Retina (tissue), 1 donor: ENCODE measurements around the gene PIP5K1B.

Experiments
- DNase-seq: peaks from one replicate; pipeline ENCODE4 v3.0.0-alpha.2; 2016

Gene PIP5K1B

DNA sequence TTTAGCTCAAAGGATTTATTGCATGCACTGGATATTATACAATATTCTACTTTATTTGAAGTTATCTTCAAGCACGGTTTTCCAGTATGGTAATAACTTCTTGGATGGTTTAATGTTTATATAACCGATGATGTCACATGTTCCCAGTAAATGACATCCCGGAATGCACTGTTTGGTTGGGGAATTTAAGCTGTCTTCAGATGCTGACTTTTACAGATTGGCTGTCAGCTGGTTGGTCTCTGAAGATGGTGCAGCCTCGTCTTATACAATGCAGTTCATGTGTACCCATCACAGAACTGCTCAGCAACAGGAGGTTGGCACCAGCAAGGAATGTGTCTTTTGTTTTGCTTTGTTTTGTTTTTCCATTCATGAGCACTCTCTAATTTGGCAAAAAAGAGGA, 165.0 kb downstream of the PIP5K1B start:
- no peak for DNase-seq

GRCh38 chr9:68871236-68871635, 166.2 kb downstream of the PIP5K1B start:
- no peak for DNase-seq

GRCh38 chr9:68872026-68872501, 167.0 kb downstream of the PIP5K1B start:
- DNase-seq: peak; percentile 87

DNA sequence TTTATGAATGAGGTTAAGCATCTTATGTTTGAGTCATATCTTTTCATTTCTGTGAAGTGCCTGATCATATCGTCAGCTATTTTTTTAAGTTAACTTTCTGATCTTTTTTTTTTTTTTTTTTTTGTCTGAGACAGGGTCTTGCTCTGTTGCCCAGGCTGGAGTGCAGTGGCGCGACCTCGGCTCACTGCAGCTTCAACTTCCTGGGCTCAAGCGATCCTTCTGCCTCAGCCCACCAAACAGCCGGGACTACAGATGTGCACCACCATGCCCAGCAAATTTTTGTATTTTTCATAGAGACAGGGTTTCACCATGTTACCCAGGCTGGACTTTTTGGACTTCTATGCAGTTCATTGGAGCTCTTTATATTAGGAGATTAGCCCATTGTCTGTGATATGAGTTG, 168.1 kb downstream of the PIP5K1B start:
- no peak for DNase-seq

DNA sequence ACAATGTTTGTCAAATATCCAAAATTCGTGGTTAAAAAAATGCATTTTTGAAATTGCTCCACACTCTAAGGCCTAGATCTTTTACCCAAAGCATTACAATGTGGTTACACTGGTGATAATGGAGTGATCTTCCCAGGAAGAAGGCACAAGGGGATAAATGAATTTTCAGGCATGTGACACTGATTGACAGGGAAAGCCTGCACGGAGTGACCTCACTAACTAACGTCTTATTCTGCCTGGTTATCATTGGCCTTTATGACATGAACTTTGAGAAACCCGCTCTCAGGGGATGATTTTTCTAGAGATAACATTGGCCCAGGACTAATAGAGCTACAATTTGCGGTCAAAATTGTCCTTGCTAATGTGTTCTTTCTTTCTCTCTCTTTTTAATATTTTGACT, 171.2 kb downstream of the PIP5K1B start:
- peak; percentile 44 for DNase-seq

GRCh38 chr9:68876681-68877080, 171.6 kb downstream of the PIP5K1B start:
- no peak for DNase-seq

- no peak for DNase-seq
Measured at GRCh38 chr9:68877219-68877618, 172.2 kb downstream of the PIP5K1B start.

DNA sequence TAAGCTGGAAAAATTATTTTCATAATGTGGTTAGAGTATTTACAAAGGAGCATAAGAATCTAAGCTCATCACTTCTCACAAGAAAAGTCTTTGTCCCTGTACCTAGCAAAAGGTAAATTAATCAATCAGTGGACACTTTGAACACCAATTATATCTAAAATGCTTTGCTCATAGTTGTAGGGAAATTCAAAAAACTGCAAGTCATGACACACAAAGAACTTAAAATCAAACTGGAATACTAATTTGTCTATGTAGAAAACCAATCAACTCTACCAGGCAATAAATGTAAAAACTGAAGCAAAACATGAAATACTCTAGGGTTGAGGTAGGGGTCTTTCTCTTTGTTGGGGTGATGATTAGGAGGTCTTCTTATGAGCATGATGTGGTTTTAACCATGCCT, 173.4 kb downstream of the PIP5K1B start:
- no peak for DNase-seq

DNA sequence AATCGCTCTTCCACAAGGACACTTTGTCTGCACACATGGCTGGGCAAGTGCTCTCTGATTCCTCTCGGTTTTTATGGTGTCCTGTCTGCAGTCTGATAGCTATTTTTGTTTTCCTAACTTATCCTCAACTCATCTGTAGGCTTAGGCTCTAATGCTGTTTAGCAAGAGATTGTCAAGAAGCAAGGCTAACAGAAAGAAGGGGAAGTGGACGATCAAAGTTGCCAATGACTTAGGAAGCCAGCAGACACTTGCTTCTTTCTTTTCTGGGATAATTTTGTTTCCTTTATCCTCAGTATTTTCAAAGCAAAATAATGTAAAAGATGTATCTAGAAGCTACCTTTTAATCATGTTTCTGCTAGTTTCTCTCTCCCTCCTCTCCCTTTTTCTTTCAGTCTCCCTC, 178.2 kb downstream of the PIP5K1B start:
- DNase-seq: no peak

- DNase-seq: no peak
Measured at GRCh38 chr9:68887232-68887631, 182.2 kb downstream of the PIP5K1B start.

DNA sequence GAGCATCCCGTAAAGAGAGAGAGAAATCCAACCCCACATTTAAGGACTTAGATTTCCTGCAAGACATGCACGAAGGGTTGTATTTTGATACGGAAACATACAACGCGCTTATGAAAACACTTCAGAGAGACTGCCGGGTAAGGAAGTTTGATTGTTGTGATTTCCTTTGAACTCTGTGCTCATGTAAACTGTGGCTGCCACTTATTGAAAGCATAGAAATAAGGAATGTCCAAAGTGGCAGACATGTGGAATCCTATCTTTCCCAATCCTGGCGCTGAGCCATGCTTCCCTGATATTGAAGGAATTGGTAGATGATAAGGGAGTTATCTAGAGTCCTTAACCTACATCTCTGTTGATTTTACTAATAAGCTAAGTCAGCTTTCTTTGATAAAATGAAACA, 189.5 kb downstream of the PIP5K1B start:
- DNase-seq: no peak

GRCh38 chr9:68895741-68896478, 190.9 kb downstream of the PIP5K1B start:
- no peak for DNase-seq

- DNase-seq: no peak
Measured at GRCh38 chr9:68896486-68896885, 191.4 kb downstream of the PIP5K1B start.

DNA sequence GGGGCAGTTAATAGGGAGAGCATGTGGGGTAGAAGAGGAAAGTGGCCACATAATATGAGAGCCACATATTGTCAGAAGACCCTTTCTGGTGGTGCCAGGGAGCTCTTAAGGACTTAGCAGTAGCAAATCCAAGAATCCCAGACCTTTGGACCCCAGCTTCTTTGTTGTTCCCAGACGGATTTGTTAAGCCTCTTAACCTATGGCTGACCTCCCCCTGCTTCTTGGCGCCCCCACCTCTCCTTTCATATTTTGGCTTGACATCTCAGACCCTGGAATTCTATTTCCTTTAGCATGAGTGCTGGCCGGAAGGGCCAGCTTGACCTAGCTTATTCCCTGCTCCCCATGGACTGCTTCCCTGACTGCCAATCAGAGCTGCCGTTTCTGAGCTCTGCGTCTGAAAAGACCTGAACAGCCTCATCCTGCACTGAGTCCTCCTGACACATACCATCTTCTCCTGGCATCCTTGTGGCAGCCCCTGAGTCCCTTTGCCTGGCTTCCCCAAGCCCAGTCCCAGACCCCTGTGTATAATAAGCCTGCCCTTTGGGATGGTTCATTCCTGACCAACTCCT, 192.6 kb downstream of the PIP5K1B start:
- peak; percentile 30 for DNase-seq

- no peak for DNase-seq
Measured at GRCh38 chr9:68898781-68899439, 193.9 kb downstream of the PIP5K1B start.

GRCh38 chr9:68904454-68904853, 199.4 kb downstream of the PIP5K1B start:
- DNase-seq: no peak

- no peak for DNase-seq
Measured at GRCh38 chr9:68905129-68905528, 200.1 kb downstream of the PIP5K1B start.

DNA sequence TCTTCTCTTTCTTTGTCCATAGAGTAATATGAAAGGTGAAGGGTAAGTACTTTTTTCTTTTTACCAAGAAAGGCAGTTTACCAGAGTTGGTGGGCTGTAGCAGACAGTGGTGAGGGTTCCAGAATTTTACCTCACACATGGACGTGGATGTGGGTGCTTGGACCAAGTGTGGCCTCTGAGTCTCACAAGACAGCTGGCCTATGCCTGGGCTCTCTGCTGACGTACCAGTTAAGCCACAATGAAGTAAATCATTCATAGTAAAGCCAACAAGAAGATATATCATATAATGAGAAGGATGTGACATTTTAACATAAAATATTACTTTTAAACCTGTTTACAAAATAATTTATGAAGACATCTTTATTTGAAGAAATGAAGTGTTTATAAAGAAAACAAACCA, 202.9 kb downstream of the PIP5K1B start:
- no peak for DNase-seq

GRCh38 chr9:68912561-68912960, 207.5 kb downstream of the PIP5K1B start:
- DNase-seq: no peak

GRCh38 chr9:68913054-68913453, 208.0 kb downstream of the PIP5K1B start:
- no peak for DNase-seq

GRCh38 chr9:68914751-68915150, 209.7 kb downstream of the PIP5K1B start:
- no peak for DNase-seq

- no peak for DNase-seq
Measured at GRCh38 chr9:68919661-68920060, 214.6 kb downstream of the PIP5K1B start.

DNA sequence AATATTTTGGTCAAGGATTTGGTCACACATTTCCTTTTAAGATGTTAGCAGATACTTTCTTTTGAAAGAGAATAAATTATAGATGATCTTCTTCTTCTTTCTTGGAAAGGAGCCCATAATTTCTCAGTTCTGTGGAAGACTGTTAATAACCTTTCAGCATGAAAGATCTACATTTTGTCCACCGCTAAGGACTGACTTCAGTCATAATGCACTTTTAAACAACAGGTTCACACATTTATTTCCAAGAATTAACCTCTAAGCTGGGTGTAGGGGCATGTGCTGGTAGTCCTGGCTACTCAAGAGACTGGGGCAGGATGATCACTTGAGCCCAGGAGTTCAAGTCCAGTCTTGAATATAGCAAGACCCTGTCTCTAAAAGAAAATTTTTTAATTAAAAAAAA, 215.9 kb downstream of the PIP5K1B start:
- DNase-seq: no peak

GRCh38 chr9:68923480-68923879, 218.4 kb downstream of the PIP5K1B start:
- no peak for DNase-seq
